CD4-positive, alpha-beta T cell treated with Interleukin-4 for 1 hour (primary cell): ENCODE measurements around the gene CTCFL.

Source experiments
- DNase-seq, 2 donors: peaks; one replicate each; pipeline ENCODE4 v3.0.0-alpha.2; 2020 to 2022

CTCFL gene

DNA sequence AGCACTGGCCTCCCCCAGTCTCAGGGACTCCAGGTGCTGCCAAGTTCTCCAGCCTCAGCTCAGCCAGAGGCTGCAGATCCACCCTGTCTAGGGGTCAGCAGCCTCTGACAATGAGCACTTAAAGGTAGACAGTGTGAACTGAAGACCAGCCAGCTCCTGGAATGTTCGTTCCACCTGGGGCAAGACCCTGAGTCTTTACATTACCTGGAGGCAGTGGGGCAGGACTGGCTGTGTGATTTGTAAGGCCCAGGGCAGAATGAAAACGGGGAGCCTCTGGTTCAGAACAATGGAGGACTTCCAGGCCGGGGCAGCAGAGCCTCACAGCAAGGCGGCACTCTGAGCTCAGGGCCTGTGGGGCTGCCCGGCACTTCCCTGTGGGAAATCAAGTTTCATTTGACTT lies 65.0 kb downstream of the CTCFL start:
- DNase-seq, result no peak

DNA sequence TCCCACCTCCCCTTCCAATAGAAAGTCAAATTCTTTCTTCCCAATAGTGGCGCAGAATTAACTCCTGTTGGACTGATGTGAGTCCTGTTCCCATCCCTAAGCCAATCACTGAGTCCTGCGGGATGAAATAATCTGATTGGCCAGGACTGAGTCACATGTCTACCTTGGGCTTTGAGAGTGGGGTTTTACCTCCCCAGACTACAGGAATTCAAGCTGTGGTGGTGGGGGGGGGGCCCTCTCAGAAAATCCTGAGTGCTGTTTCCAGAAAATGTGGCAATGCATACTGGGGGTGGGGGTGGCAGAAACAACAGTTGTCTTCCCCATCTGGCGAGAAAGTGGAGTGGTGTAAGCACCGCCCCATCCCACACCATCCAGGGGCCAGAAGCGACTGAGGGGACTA lies 65.7 kb downstream of the CTCFL start:
- DNase-seq, result no peak

DNA sequence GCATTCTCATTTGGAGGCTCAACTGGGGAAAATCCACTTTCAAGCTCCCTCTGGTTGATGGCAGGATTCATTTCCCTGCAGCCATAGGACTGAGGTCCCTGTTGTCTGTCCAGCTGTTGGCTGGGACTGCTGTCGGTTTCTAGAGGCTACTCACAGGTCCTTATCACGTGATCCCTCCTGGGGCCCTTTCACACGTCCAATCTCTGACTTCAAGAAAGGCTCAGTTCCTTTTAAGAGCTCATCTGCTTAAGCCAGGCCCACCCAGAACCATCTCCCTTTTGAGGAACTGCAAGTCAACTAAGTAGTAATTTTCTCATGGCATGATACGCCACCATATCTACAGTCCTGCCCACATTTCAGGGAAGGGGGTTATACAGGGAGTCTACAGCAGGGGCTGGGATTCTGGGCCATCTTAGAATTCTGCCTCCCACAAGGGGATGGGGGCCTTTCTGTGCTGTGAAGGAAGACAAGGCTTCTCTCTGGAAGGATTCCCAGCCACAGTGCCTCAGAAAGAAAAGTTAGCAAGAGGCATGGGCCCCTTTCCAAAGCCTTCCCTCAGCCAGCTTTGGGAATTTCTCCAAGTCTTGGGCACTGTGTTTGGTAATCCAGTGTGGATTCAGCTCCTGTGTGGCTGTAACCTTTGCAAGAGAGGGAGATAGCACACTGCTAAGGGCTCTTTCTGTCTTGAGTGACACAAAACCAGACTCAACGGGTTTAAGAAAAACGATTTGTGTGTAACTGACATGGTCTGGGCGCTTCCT lies 66.4 kb downstream of the CTCFL start:
- DNase-seq, result peak in 1 of 2 donors; percentile 33

DNA sequence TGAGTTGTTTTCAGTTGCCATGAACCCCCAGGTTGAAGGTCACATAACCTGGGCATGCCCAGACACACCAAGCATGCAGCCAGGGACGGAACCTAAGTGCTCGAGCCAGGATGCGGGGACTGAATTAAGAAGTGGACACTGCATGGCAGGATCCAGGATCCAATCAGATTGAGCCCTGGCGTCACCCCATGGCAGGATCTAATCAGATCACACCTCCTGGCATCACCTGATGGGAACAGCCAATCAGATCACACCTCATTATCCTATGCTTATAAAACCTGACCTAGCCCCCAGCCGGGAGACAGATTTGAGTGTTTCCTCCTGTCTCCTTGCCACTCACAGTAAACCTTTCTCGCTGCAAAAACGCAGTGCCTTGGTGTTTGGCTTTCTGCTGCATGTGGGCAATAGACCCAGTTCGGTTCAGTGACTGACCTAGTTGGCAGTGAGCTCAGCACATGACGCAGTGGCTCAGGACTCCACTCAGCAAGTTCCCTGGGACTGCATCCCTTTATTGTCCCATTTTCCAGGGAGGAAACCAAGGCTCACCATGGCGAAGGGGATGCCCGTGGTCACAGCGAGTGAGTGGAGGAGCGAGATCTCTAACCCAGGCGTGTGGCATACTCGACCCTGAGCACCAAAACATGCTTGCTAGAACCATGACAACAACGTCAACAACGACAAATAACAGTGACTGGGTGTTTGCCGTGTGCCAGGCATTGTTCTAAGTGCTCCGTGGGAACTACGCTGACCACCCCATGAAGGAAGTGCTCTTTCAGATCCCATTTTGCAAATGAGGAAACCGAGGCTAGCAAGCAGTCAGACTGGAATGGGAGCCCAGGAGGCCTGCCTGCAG lies 67.5 kb downstream of the CTCFL start:
- no peak for DNase-seq

DNA sequence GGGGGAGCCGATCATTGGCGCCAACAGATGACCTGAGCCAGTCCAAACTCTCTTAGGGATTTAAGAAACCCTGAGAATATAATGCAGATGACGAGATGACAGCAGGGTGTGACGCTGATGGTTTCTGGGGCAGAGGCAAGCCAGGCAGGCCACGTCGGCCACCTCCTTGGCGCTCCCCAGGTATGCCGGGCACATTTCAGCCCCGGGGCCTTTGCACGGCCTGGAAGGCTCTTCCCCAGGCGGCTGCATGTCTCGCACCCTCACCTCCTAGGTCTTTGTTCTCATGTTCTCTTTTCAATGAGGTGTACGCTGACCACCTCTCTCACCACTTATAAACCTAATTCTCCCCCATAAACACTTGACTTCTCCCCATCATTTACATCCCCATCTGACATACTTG lies 68.8 kb downstream of the CTCFL start:
- no peak for DNase-seq

DNA sequence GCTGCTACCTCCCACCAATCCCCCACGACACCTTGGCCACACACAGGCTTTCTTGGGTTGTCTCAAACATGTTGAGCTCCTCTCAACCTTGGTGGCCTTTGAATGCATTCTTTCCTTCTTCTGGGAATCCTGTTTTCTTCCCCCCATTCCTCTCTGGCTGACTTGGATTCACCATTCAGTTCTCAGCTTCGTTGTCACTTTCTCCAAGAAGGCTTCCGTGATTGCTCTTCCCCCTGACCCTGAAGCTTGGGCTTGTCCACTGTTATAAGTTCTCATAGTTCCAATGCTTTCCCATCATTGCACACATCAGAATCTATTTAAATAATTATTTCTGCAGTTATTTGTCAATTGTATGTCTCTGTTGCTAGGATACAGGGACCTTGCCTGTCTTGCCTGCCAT lies 69.6 kb downstream of the CTCFL start:
- no peak for DNase-seq

DNA sequence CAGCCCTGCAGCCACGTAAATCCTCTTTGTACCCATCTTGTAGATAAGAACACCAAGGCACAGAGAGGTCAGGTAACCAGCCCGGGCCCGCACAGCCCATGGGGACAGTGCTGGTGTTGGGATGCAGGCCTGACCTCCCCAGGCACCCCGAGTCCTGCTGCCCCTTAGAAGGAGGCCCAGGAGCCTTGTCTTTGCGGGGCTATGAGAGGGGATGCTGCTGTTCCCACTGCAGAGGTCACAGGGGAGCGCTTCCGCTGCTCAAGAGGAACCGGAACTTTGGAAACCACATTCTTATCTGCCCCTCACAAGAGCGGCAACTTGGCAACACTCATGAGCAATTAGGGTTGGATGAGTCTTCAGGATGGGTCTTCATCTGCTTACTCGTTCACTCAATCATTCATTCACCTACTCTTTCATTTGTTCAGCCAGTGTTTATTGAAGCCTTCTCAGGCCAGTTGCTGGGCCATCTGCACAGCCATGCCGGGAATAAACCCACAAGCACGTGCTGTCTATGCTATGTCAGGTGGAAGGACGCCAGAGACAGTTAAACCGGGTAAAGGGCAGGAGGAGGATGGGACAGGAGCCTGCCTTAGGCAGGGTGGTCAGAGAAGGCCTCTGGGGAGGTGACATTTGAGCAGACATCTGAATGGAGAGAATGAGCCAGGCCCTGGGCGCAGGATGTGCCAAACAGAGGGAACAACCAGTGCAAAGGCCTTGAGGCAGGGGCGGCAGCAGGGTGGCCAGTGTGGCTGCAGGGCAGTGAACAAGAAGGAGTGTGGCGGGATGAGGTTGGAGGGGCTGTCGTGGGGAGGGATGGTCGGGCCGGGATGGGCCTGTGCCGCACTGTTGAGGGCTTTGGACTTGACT lies 72.9 kb downstream of the CTCFL start:
- DNase-seq, result peak in 1 of 2 donors; percentile 42

DNA sequence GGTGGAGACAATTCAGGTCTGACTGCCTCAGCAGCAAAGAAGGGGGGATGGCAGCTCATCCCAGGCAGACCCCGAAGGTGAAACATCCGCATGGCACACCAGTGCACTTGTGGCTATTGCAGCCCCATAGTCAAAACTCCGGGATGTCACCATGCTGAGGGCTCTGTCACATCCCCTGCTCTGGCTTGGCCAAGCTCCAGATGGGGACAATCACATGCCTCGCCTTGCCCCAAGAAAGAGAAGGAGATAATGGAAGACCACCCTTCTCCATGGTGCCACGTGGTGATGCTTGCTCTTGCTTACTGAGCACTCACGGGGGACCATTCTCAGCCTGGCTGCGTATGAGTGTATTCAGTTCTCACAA lies 73.5 kb downstream of the CTCFL start:
- no peak for DNase-seq

DNA sequence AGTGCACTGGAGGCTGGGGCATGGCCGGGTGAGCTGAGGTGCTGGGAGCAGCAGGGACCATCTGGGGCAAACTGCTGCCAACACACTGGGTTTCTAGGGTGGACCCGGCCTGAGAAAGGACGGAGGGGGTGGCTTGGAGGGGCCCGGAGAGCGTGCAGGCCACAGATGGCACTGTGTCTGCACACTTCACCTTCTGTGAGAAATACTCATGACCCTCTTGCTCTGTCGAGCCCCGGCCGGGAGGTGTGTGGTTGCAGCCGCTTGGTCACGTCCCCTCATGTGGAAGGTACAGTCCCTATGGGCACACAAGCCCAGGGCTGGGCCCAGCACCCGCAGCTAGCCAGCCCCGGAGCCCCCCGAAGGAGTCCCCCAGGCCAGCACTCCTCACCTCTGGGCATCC lies 74.0 kb downstream of the CTCFL start:
- no peak for DNase-seq

DNA sequence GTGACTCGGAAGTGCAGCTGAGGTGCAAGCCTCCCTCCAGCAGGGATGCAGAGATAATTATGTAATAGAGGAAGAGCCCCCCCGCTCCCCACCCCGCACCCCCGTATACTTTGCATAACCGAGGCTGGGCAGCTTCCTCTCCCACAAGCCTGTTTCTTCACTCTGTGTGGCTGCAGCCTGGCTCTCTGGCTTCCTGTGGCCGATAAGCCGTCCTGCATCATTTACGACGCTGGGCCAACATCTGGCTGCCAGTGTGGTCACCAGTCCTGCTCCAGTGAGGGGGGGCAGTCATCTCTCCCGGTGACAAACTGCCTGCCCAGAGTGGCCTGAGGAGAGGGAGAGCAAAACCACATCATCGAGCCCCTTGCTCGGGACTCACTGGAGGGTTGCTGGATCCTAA lies 74.5 kb downstream of the CTCFL start:
- DNase-seq, result peak in 1 of 2 donors; percentile 70

DNA sequence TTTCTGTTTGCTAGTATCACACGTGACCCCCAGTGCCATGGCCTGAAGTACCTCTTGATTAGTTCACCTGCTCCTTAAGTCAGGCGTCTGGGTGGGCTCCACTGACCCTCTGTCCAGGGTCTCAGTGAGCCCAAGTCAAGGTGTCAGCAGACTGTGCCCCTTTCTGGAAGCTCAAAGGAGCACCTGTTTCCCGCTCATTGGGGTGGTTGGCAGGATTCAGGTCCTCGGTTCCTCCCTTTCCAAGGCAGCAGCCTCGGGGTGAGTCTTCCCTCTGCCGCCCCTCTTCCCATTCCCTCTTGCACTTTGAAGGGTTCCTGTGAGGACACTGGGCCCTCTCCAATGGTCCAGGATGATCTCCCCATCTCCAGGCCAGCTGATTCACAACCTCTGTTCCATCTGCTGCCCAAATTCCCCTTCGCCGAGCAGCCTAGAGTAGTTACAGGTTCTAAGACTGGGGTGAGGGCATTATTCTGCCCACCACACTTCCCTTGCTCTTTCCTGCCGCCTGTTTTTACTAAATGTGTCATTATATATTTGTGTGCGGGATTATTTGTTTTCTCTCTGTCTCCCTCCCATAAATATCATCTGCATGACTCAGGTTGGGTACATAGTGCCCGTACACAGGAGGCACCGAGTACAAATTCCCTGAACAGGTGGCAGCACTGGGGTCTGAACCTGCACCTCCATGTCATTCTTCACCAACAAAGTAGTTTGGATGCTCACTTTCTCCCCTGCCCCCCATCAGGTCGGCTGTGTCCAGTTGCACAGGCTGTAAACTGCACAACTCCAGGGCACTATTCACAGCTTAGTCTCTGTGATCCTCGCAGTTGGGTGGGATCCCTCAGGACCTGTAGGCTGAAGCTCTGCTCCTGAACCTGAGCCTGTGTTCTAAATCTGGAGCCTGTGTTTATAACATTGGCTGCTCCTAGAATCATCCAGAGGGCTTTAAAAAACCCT lies 75.3 kb downstream of the CTCFL start:
- no peak for DNase-seq

DNA sequence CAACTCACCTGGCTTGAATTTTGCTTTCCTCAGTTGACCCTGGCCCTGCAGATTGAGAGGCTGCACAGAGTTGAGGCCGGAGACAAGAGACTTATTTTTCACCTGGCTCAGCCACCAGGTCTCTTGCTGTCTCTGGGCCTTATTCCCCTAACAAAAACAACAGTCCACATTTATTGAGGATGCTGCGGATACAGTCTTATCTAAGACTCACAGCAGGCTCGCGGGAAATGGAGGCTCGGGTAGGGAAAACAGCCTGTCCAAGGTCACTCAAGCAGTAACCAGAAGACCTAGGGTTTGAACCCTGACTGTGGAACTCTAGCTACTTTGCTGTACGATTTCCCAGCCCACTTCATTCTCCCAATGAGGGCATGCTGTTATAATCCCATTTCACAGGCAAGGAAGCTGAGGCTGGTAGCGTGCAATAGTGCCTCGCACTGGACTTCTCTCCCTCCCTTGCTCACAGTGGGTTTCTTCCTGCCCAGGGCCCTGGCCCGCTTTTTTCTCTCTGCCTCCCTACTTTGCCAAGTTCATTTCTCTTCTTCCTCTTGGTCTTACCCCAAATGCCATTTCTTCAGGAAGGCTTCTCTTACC lies 76.1 kb downstream of the CTCFL start:
- no peak for DNase-seq
